IPS-NIHi11 (cell line): Measurements from ENCODE around the gene NEURL1.

Experiments used
- DNase-seq: peaks from one replicate; pipeline ENCODE4 v3.0.0; 2012; ENCODE audit warnings: mixed read lengths, low spot score

NEURL1 gene

DNA sequence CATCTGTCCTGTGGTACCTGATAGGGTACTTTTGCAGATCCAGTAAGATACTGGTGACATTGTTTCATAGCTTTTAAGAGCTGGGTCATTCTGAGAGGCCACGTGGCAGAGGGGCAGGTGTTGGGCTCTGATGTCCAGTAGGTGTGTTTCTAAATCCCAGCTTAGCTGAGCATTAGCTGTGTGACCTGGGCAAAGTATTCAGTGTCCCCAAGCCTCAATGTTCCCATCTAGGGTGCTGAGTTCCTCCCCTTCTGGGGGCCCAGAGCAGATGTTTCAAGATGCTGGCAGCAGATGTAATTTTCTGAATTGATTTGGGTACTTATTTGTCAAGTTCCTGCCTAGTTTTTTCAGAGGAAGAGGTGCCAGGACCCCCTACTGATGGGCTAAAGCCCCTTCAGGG, 52.9 kb downstream of the NEURL1 start:
- DNase-seq = no peak

DNA sequence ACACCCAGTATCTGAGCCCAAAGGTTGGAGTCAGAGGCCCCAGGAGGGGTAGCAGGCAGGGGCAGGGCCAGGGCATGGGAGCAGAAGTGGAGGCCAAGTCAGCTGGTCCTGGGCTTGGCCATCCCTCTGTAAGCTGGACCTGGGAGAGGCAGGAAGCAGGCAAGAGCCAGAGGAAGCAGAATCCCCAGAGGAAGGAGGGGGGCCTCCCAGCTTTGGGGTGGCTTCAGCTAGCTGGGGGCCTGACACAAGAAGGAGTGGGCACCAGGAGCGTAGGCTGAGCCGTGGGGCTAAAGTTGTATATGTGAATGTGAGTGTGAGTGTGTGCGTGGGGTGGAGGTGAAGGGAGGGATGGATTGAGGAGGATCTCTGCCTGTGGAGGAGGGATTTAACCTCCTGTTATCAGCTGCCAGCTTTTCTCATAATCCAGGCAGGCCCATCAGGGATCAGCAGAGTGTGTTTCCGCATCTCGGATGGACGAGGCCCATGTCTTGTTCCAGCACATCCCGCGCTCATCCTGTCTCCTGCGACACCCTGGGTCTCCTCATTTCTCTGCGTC, 54.0 kb downstream of the NEURL1 start:
- peak; percentile 13 for DNase-seq

DNA sequence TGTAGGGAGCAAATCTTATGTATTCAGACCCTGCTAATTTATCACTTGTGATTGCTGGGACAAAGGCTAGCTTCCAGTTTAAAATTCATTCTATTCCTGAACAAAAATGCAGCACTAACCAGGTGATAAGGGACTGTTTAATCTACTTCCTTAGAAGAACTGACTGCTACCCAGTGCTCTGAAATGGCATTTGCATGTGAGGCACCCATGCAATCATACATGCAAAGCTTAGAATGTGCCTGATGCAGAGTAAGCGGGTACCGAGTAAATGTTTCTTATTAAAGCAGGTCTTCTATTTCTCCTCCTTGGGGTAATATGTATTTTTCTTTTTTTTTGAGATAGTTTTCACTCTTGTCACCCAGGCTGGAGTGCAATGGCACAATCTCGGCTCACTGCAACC, 54.5 kb downstream of the NEURL1 start:
- DNase-seq = no peak

DNA sequence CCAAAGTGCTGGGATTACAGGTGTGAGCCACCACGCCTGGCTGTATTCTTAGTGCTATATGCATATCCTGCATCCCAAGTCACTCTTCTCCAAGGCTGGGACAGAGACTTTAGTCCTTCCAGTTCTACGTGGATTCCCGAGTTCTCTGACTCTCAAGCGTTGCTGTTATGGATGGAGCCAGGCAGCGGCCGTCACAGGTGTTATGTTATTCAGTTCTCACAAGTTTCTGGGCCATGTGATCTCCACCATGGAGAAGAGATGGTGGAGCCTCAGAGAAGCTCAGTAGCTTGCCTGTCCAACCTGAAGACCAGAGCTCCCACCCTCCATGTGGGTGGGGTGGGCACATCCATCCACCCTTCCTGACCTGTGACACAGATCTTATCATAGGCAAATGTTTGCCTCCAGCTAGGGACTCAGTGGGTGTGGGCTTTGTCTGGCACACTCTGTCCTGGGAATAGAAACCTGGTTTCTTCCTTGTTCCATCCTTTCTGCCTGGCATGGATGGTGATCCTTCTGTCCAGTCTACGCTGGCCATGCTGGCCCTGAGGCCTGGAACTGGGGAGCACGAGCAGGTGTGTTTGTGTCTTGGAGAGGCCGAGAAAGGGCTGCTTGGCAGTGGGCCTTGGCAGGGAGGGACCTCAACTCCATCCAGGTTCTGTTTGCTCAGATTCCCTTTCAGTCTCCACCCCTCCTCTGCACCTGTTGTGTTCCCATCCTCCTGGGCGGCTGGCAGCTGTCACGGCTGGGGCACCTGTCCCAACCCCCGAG, 55.3 kb downstream of the NEURL1 start:
- no peak for DNase-seq

DNA sequence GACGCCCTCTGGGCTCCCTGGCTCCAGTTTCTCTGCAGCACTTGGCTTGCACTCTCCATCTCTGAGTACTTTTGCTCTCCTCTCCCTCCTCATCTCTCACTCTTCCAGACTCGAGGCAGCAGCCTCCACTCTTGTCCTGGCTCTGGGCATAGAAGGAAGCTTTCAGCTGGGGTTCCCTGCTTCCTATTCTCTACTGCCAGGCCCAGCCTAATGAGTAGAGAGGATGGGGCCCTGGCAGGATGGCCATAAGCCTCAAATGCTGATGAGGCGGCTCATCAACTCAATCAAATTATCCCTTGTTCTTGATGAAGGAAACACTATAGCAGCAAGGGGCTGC, 55.8 kb downstream of the NEURL1 start:
- DNase-seq = no peak

DNA sequence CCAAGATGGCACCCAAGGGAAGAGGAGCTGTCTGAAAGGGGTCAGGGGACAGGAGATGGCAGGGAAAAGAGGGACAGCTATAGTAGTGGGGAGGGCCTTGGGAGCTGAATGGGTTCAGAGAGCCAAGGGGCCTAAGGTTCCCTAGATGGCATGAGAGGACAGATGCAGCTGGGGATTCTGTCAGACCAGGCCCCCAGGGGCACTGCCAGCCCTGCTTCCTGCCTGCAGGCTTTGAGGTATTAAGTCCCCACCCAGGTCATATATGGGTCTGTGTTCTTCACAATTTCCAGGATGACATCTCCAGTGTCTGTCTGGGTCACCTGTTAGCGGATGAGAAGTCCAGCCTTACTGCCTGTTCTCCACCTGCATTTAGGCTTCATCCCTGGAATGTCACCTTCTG, 56.7 kb downstream of the NEURL1 start:
- DNase-seq = no peak

DNA sequence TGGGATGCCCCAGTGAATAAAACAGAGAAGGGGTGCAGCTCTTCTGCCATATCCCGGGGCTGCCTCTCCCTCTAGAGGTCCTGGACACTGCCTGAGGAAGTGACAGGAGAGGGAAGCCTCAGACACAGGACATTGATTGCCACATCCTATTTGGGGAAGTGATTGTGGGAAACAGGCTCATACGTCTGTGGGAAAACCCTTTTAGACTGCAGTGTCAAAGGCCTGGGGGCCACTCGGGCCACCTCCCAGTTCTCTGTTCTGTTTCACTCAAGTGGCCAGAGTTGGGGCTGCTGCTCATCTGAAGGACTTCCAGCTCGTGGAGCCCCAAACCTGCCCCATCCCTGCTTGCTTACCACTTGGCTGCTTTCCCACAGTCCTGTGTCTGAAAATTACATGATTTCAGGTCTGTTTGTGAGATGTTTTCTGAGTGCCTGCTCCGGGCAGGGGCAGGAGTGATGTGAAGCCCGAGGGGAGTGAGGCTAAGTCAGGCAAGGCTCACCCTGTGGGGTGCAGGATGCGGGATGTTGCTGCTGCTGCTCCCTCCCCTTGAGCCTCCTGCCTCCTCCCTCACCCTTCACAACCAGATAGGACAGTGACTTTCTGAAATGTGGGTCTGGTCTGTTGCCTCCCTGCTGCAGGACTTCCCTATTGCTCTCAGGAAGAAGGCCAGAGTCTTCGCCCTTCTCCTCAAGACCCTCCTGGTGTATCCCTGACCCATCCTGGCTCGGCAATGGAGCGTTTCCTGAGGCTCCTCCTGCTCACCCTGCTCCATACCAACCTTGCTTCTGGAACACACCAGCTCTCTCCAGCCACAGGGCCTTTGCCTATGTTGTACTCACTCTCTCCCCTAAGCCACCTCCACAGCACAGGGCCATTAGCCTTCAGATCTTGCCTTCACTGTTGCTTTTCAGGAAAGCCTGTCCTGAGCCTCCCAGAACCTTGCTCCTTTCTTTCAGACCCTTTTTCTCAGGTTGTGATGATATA, 58.4 kb downstream of the NEURL1 start:
- DNase-seq = no peak

DNA sequence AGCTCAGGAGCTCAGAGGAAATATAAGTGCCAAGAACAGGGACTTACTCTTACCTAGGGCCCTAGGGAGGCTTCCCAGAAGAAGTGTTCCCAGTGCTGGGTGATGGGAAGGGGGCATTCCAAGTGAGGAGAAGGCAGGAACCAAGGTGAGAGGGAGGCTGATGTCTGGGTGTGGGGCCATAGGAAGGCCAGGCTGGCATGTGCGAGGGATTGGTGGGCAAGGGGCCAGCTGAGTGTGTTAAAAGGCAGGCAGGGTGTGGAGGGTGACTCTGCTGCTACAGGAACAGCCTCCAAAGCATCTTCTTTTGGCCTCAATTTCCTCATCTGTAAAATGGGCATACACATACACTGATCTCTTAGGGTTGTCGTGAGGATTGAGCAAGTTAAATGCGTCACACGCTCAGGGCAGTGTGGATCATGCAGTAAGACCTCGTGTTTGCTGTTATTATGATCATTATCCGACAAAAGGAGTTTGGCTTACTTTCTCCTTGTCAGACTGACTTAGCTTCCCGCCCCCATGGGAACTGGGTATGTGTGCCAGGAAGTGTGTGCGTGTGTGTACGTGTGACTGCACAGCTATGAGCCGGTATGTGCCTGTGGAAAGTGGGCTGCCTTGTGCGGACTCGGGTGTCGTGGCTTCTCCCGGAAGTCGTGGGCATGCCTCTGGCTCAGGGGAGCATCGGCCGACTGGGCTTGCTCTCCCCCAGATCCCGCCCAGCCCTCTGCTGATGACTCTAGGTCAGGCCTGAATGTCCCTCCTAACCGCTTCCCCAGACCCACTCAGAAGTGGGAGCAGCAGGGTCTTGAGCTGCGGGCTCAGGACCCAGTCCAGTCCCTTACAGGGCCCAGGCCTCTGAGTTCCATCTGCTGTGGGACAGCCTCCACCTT, 59.6 kb downstream of the NEURL1 start:
- DNase-seq = no peak

DNA sequence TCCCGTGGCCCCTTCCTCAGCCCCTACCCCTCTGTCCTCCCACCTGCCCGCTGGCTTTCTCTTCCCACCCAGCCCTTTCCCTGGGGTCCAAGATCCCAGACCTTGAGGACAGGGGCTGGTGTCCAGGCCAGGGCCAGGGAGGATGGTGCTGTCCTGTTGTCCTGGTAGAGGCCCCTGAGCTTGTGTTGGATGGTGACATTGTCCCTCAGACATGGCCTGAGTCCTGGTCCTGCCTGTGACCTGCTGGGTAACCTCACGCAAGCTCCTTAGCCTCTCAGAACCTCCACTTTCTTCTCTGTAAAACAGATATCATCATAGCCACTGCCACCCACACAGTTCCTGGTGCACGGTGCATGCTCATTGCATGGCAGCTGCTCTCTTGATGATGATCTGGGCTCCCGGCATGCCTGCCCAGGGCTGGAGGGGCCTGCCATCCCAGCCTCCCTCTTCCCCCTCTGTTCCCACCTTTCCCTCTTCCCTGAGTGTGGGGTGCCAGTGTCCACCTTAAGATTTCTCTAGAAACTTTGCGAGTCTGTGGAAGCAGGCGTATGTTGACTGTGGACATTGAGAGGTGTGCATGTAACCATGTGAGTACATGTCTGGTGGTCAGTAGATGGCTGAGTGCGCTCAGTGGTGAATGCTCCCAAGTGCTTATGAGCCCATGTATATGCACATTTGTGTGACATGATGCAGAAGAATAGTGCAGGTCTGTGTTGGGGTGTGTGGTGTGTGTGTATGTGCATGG, 60.4 kb downstream of the NEURL1 start:
- no peak for DNase-seq

DNA sequence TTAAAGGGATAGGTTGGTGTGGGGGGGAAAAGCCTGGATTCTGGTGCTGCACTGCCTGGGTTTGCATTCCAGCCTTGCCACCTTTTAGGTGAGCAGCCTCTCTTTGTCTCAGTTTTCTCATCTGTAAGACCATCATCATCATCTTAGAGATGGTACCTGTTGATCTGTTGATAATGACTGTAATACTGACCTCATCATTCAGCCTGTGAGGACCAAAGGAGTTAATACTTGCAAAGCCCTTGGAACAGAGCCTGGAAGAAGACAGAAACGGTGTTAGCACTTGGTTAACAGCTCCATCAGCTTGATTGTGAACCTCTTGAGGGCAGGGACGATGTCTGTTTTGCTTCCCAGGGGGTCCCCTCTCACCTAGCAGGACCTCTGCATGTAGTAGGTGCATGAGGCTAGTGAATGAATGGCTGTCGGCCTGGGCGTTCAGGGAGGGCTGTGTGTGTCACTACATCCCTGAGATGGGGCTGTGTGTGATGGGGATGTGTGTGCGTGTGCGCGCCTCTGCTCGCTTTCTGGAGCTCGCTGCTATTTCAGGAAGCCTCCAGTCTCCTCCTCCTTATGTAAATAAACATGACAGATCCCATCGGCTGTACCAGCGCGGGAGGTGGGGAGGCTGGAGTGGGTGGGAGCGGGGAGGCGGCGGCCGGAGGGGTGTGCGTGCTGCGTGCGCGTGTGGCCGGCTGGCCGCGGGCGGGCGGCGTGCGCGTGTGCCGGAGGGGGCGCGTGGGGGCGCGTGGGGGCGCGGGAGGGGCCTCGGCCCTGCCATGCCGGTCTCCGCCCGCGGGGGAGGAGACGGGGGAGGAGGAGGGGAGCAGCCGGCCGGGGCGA, 61.2 kb downstream of the NEURL1 start:
- DNase-seq = peak; percentile 88

DNA sequence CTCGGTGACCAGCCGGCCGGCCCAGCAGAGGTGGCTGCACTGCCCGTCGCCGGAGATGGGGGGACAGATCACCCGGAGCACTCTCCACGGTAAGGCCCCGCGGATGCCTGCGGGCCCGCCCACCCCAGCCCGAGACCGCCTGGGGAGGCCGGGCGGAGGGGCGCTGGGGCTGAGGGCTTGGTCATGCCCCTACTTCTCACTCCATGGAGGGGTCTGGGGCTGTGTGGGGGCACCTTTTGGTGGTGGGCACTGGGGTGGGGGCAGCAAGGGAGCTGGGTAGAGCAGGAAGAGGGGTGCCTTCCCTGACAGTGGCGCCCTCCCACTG, 61.8 kb downstream of the NEURL1 start:
- DNase-seq = no peak

DNA sequence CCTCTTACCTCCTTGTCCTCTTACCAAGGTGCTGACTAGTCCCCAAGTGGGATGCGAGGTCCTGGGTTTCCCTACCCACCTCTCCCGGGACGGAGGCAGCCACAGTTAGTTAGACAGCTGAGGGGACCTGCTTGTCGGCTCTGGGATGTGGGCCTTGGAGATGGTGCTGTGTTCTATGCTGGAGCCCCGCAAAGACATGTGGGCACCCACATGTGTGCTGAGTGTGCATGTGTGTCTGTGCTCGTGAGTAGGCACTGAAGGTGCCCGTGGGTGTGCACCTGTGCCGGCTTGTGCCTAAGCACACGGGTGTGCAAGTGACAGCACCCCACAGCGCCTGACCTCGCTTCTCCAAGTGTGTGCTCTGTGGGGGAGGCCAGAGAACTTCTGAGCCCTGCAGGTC, 62.2 kb downstream of the NEURL1 start:
- DNase-seq = no peak

DNA sequence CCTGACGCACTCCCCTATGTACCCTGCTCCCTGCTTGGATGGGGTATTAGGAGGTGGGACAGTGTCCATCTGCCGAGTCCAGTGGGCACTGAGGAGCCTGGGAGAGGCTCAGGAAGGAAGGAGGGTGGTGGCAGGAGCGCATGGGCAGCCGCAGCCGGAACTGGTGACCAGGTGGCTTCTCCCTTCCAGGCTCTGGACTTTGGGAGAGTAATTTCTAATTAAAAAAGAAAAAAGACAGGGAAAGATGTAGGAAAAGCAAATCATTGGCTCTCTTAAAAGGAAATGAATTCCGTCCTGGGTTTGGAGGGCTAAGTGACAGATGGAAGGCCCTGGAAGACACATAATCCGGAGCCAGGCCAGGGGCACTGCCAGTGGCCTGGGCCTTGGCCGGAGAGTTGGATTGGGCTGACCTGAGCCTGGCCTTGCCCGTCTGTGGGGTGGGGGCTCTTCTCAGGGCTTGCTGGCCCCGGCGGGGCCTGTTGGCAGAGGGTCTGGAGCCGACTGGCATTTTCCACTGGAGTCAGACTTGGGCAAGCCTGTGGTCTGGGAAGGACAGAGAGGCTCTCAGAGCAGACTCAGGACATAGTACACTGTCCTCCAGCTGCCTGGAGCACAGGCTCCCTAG, 63.0 kb downstream of the NEURL1 start:
- no peak for DNase-seq

DNA sequence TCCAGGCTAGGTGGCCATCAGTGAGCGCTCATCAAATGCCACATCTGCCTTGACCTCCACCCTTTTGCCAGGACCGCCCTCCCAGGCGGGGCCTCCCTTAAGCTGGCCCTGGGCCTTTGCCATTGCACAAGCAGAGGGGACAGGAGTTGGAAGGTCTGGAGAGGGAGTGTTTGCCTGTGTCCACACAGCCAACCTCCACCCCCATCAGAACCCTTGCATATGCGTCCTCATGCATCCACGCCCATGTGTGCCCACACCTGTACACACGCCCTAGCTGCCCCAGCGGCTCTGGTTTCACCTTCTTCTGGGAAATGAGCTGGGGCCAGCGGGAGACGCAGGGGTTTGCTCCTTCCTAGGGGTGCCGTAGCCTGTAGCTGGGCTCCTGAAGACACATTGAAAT, 64.0 kb downstream of the NEURL1 start:
- no peak for DNase-seq

DNA sequence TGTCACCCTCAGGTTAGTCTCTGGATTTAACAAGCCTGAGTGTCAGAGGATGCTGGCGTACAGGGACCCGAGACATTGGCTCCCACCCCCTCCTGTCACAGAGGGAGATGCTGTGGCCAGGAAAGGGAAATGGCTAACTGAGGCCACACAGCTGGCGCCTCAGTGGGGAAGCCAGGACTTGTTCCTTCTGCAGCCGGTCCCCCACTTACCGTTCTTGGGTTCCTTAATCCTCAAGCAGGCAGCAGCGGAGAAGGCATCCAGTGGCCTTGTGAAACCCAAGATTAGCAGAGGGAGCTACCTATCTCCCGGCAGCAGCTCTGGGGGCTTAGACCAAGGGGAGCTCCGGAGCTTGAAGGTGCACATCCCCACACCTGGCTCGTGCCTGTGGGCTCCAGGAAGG, 65.4 kb downstream of the NEURL1 start:
- no peak for DNase-seq

DNA sequence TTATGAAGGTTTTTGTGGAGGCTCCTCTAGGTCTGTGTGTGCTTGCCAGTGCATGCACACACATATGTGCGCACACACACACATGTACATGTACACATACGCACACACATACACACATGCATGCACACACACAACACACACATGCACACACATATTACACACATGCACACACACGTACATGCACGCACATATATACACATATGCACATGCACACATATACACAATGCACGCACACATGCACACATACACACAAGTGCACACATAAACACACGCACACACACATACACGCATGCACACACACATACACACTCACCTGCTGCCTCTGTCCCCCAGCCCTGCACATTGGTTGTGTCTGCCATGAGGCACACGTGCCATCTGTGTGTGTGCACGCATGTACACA, 66.3 kb downstream of the NEURL1 start:
- no peak for DNase-seq

DNA sequence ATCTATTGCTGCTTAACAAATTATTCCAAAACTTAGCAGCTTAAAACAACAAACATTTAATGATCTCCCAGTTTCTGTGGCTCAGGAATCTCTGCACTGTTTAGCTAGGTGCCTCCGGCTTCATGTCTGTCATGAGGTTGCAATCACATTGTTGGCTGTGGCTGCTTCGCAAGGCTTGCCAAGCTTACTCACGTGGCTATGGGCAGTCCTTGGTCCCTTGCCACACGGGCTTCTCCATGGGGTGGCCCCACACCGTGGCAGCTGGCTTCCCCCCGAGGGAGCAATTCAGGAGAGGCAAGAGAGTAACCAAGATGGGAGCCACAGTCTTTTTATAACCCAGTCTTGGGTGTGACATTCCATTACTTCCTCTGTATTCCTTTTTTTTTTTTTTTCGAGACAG, 67.4 kb downstream of the NEURL1 start:
- no peak for DNase-seq

DNA sequence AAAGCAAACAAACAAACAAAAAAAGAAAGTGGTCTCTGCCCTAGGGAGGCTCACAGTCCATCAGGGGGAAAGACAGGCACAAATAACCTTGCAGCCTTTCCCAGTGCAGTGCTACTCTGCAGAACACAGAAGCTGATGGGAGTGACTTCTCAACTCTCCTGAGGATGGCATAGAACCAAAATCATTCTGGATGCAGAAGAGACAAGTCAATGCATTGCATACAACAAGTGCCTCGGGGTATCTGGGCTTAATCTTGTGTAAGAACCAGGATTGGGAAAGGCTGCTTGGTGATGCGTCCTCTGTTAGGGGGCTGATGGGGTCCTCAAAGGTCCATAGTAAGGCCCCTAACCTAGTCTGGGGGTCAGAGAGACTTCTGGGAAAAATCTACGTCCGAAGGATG, 68.9 kb downstream of the NEURL1 start:
- DNase-seq = no peak

DNA sequence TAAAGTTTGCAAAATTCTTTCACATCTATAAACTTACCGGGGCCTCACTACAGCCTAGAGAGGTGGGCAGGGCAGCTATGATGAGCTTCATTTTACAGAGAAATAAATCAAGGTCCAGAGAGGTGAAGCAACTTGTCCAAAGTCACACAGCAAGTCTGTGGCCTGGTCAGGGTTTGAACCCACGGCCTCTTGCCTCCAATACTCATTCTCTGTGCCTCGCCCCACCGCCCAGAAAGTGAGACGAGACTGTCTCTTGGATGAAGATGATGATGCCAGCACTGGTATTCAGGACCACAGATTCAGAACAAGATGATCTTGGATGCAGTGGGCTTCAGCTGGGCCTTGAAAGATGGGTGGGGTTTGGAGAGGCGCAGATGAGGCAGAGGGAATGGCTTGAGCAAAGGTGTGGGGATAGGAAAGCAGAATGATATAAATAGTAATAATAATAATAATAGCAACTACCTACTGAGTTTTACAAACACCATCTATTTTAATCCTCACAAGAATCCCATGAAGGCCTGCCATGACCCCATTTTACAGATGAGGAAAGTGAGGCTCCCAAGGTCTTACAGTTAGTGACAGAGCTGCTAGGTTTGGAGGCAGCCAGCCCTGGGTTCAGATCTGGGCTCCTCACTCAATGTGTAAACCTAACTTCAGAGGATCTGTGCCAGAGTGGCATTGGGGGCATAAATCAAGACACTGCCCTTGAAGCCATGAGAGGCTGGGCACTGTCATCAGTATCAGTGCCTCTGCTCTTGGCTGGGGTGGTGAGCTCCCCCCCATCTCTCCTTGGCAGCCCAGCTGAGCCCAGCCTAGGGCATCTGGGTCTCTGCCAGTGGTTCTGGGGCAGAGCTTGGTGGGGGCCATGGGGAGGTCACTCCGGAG, 70.0 kb downstream of the NEURL1 start:
- no peak for DNase-seq
